ENCODE data around the gene TTBK1.

TTBK1 gene

GRCh38 chr6:43211955-43212354, 31.3 kb upstream of the TTBK1 start:
- no peak overlapping the region for H3K27ac ChIP-seq (ENCODE audit: low read depth, low read length)
- peaks cover 36% of the 10 kb centered on the region for H3K36me3 ChIP-seq (ENCODE audit: insufficient read depth, low read length)
- no peaks in the 10 kb centered on the region for H3K27me3 ChIP-seq (ENCODE audit: control insufficient read depth in 1 of 2, insufficient read depth in 2 of 2, low read length in 2 of 2)
- no peaks in the 10 kb centered on the region for H3K4me1 ChIP-seq (ENCODE audit: insufficient read depth, low read length)
- H3K9me3 ChIP-seq (ENCODE audit: low read length): no peaks in the 10 kb centered on the region
- no peak overlapping the region for H3K9ac ChIP-seq (ENCODE audit: low read length)
- no peak overlapping the region for H3K4me3 ChIP-seq (ENCODE audit: low read depth in 1 of 2, low read length in 2 of 2)

GRCh38 chr6:43213431-43213830, 29.9 kb upstream of the TTBK1 start:
- H3K36me3 ChIP-seq (ENCODE audit: insufficient read depth, low read length): peaks cover 37% of the 10 kb centered on the region
- H3K27ac ChIP-seq (ENCODE audit: low read depth, low read length): no peak overlapping the region
- no peak overlapping the region for H3K4me3 ChIP-seq (ENCODE audit: low read depth in 1 of 2, low read length in 2 of 2)
- no peak overlapping the region for H3K9ac ChIP-seq (ENCODE audit: low read length)
- no peaks in the 10 kb centered on the region for H3K9me3 ChIP-seq (ENCODE audit: low read length)
- H3K27me3 ChIP-seq (ENCODE audit: control insufficient read depth in 1 of 2, insufficient read depth in 2 of 2, low read length in 2 of 2): no peaks in the 10 kb centered on the region
- no peaks in the 10 kb centered on the region for H3K4me1 ChIP-seq (ENCODE audit: insufficient read depth, low read length)

- H3K27me3 ChIP-seq (ENCODE audit: control insufficient read depth in 1 of 2, insufficient read depth in 2 of 2, low read length in 2 of 2): no peaks in the 10 kb centered on the region
- H3K4me1 ChIP-seq (ENCODE audit: insufficient read depth, low read length): no peaks in the 10 kb centered on the region
- H3K27ac ChIP-seq (ENCODE audit: low read depth, low read length): no peak overlapping the region
- no peak overlapping the region for H3K4me3 ChIP-seq (ENCODE audit: low read depth in 1 of 2, low read length in 2 of 2)
- no peaks in the 10 kb centered on the region for H3K9me3 ChIP-seq (ENCODE audit: low read length)
- peaks cover 47% of the 10 kb centered on the region for H3K36me3 ChIP-seq (ENCODE audit: insufficient read depth, low read length)
- no peak overlapping the region for H3K9ac ChIP-seq (ENCODE audit: low read length)
Measured at GRCh38 chr6:43215066-43215465, 28.2 kb upstream of the TTBK1 start.

- no peak overlapping the region for H3K9ac ChIP-seq (ENCODE audit: low read length)
- no peak overlapping the region for H3K27ac ChIP-seq (ENCODE audit: low read depth, low read length)
- no peaks in the 10 kb centered on the region for H3K27me3 ChIP-seq (ENCODE audit: control insufficient read depth in 1 of 2, insufficient read depth in 2 of 2, low read length in 2 of 2)
- H3K36me3 ChIP-seq (ENCODE audit: insufficient read depth, low read length): peaks cover 56% of the 10 kb centered on the region
- no peak overlapping the region for H3K4me3 ChIP-seq (ENCODE audit: low read depth in 1 of 2, low read length in 2 of 2)
- H3K4me1 ChIP-seq (ENCODE audit: insufficient read depth, low read length): no peaks in the 10 kb centered on the region
- no peaks in the 10 kb centered on the region for H3K9me3 ChIP-seq (ENCODE audit: low read length)
Measured at GRCh38 chr6:43216200-43216599, 27.1 kb upstream of the TTBK1 start.

GRCh38 chr6:43217351-43217750, 25.9 kb upstream of the TTBK1 start:
- Histone ChIP-seq H3K4me1 (ENCODE audit: insufficient read depth, low read length) (no peaks in the 10 kb centered on the region), H3K27me3 (ENCODE audit: control insufficient read depth in 1 of 2, insufficient read depth in 2 of 2, low read length in 2 of 2) (no peaks in the 10 kb centered on the region), H3K9ac (ENCODE audit: low read length) (no peak overlapping the region), H3K27ac (ENCODE audit: low read depth, low read length) (no peak overlapping the region), H3K9me3 (ENCODE audit: low read length) (no peaks in the 10 kb centered on the region), H3K4me3 (ENCODE audit: low read depth in 1 of 2, low read length in 2 of 2) (no peak overlapping the region), H3K36me3 (ENCODE audit: insufficient read depth, low read length) (peaks cover 56% of the 10 kb centered on the region)

GRCh38 chr6:43219119-43219518, 24.2 kb upstream of the TTBK1 start:
- Histone ChIP-seq H3K9ac (ENCODE audit: low read length) (no peak overlapping the region), H3K9me3 (ENCODE audit: low read length) (no peaks in the 10 kb centered on the region), H3K36me3 (ENCODE audit: insufficient read depth, low read length) (peaks cover 44% of the 10 kb centered on the region), H3K27me3 (ENCODE audit: control insufficient read depth in 1 of 2, insufficient read depth in 2 of 2, low read length in 2 of 2) (no peaks in the 10 kb centered on the region), H3K4me1 (ENCODE audit: insufficient read depth, low read length) (no peaks in the 10 kb centered on the region), H3K27ac (ENCODE audit: low read depth, low read length) (no peak overlapping the region), H3K4me3 (ENCODE audit: low read depth in 1 of 2, low read length in 2 of 2) (no peak overlapping the region)

GRCh38 chr6:43219814-43220213, 23.5 kb upstream of the TTBK1 start:
- Histone ChIP-seq H3K9me3 (ENCODE audit: low read length) (no peaks in the 10 kb centered on the region), H3K4me3 (ENCODE audit: low read depth in 1 of 2, low read length in 2 of 2) (no peak overlapping the region), H3K27me3 (ENCODE audit: control insufficient read depth in 1 of 2, insufficient read depth in 2 of 2, low read length in 2 of 2) (no peaks in the 10 kb centered on the region), H3K27ac (ENCODE audit: low read depth, low read length) (no peak overlapping the region), H3K36me3 (ENCODE audit: insufficient read depth, low read length) (peaks cover 44% of the 10 kb centered on the region), H3K9ac (ENCODE audit: low read length) (no peak overlapping the region), H3K4me1 (ENCODE audit: insufficient read depth, low read length) (no peaks in the 10 kb centered on the region)

GRCh38 chr6:43220439-43220951, 22.8 kb upstream of the TTBK1 start:
- H3K27ac ChIP-seq (ENCODE audit: low read depth, low read length): no peak overlapping the region
- H3K4me1 ChIP-seq (ENCODE audit: insufficient read depth, low read length): no peaks in the 10 kb centered on the region
- peaks cover 38% of the 10 kb centered on the region for H3K36me3 ChIP-seq (ENCODE audit: insufficient read depth, low read length)
- no peak overlapping the region for H3K4me3 ChIP-seq (ENCODE audit: low read depth in 1 of 2, low read length in 2 of 2)
- H3K9ac ChIP-seq (ENCODE audit: low read length): no peak overlapping the region
- H3K27me3 ChIP-seq (ENCODE audit: control insufficient read depth in 1 of 2, insufficient read depth in 2 of 2, low read length in 2 of 2): no peaks in the 10 kb centered on the region
- H3K9me3 ChIP-seq (ENCODE audit: low read length): no peaks in the 10 kb centered on the region

- no peak overlapping the region for H3K27ac ChIP-seq (ENCODE audit: low read depth, low read length)
- no peak overlapping the region for H3K9ac ChIP-seq (ENCODE audit: low read length)
- no peak overlapping the region for H3K4me3 ChIP-seq (ENCODE audit: low read depth in 1 of 2, low read length in 2 of 2)
- no peaks in the 10 kb centered on the region for H3K4me1 ChIP-seq (ENCODE audit: insufficient read depth, low read length)
- no peaks in the 10 kb centered on the region for H3K27me3 ChIP-seq (ENCODE audit: control insufficient read depth in 1 of 2, insufficient read depth in 2 of 2, low read length in 2 of 2)
- peaks cover 30% of the 10 kb centered on the region for H3K36me3 ChIP-seq (ENCODE audit: insufficient read depth, low read length)
- H3K9me3 ChIP-seq (ENCODE audit: low read length): no peaks in the 10 kb centered on the region
Measured at GRCh38 chr6:43221046-43221972, 22.0 kb upstream of the TTBK1 start.

- no peak overlapping the region for H3K4me3 ChIP-seq (ENCODE audit: low read depth in 1 of 2, low read length in 2 of 2)
- peaks cover 24% of the 10 kb centered on the region for H3K36me3 ChIP-seq (ENCODE audit: insufficient read depth, low read length)
- no peak overlapping the region for H3K9ac ChIP-seq (ENCODE audit: low read length)
- H3K9me3 ChIP-seq (ENCODE audit: low read length): no peaks in the 10 kb centered on the region
- no peaks in the 10 kb centered on the region for H3K27me3 ChIP-seq (ENCODE audit: control insufficient read depth in 1 of 2, insufficient read depth in 2 of 2, low read length in 2 of 2)
- no peak overlapping the region for H3K27ac ChIP-seq (ENCODE audit: low read depth, low read length)
- no peaks in the 10 kb centered on the region for H3K4me1 ChIP-seq (ENCODE audit: insufficient read depth, low read length)
Measured at GRCh38 chr6:43222418-43223059, 20.7 kb upstream of the TTBK1 start.

- Histone ChIP-seq H3K9me3 (ENCODE audit: low read length) (no peaks in the 10 kb centered on the region), H3K9ac (ENCODE audit: low read length) (no peak overlapping the region), H3K27ac (ENCODE audit: low read depth, low read length) (no peak overlapping the region), H3K4me3 (ENCODE audit: low read depth in 1 of 2, low read length in 2 of 2) (no peak overlapping the region), H3K27me3 (ENCODE audit: control insufficient read depth in 1 of 2, insufficient read depth in 2 of 2, low read length in 2 of 2) (no peaks in the 10 kb centered on the region), H3K4me1 (ENCODE audit: insufficient read depth, low read length) (peaks cover under 1% of the 10 kb centered on the region), H3K36me3 (ENCODE audit: insufficient read depth, low read length) (peaks cover 24% of the 10 kb centered on the region)
Measured at GRCh38 chr6:43223175-43223574, 20.1 kb upstream of the TTBK1 start.
